PC-9 (cell line): ENCODE measurements around the gene DIP2C.

Experiments
- CTCF ChIP-seq: fragments of 200-600 bp; sonication (generic); conservative IDR thresholded peaks from 2 replicates; pipeline ENCODE4 v1.6.1; 2017; ENCODE audit warnings: mixed run types, antibody characterized with exemption, mild to moderate bottlenecking, moderate library complexity
- EZH2 ChIP-seq: fragments of 200-600 bp; sonication (generic); IDR thresholded peaks from 2 replicates; pipeline ENCODE4 v1.8.0; 2017; ENCODE audit warnings: antibody characterized with exemption, low read depth

GRCh38 chr10:550665-551372, 138.6 kb downstream of the DIP2C start:
- TF ChIP-seq CTCF (no peak), EZH2 (no peak)
